Bronchial epithelial cell (primary cell): ENCODE measurements around the gene POU2F3. TPM values are rescaled to one million over a fixed set of nuclear protein-coding genes. Genes with fewer than 3 reads are reported as not detected.

ENCODE experiments used
- DNase-seq: peaks from one replicate; pipeline ENCODE4 v3.0.0-alpha.2; 2010; ENCODE audit warnings: low read depth
- FAIRE-seq: peaks from 2 replicates; lab custom pipeline; 2011; peaks lifted over from hg19 to GRCh38; lab: Jason Lieb, UNC
- H3K27me3 ChIP-seq: 2 replicates; pipeline ENCODE4 v1.5.1; 2011; ENCODE audit warnings: low read length; ENCODE audit not compliant: control insufficient read depth, insufficient read depth
- H3K36me3 ChIP-seq: 2 replicates; pipeline ENCODE4 v1.5.1; 2011; ENCODE audit warnings: low read length; ENCODE audit not compliant: control insufficient read depth, insufficient read depth
- H3K4me3 ChIP-seq: 2 replicates; pipeline ENCODE4 v1.5.1; 2011; ENCODE audit warnings: mild to moderate bottlenecking, low read depth, low read length, control low read depth
- CTCF ChIP-seq: IDR thresholded peaks from 2 replicates; pipeline ENCODE4 v1.5.1; 2011; ENCODE audit warnings: mild to moderate bottlenecking, moderate library complexity, low read length, control low read depth, inconsistent platforms; ENCODE audit not compliant: insufficient read depth, severe bottlenecking
- total RNA-seq: library from RNA; depleted of rRNA; stranded (reverse); fragments of >200 nt; gene quantifications from 2 replicates; pipeline ENCODE4 v1.2.1, GENCODE V29; 2014

The POU2F3 gene
- total RNA-seq, 1 donor from 2014 or later = not detected

- no peak for FAIRE-seq
- DNase-seq = no peak
- no peak for TF ChIP-seq CTCF
Measured at GRCh38 chr11:120298461-120298860, 58.5 kb downstream of the POU2F3 start.

GRCh38 chr11:120302001-120302805 lies 62.3 kb downstream of the POU2F3 start:
- DNase-seq (peak; percentile 61), FAIRE-seq (no peak)
- no peaks in the 10 kb centered on the region for H3K27me3 ChIP-seq
- H3K36me3 ChIP-seq = no peaks in the 10 kb centered on the region
- no peak overlapping the region for H3K4me3 ChIP-seq
- no peak for TF ChIP-seq CTCF

More at GRCh38 chr11:120298461-120298860, 58.5 kb downstream of the POU2F3 start:
- Histone ChIP-seq H3K27me3 (peaks cover 3% of the 10 kb centered on the region), H3K4me3 (no peak overlapping the region), H3K36me3 (no peaks in the 10 kb centered on the region)

- H3K27me3 ChIP-seq = no peaks in the 10 kb centered on the region
- DNase-seq (peak; percentile 77), FAIRE-seq (peak; percentile 43)
- H3K4me3 ChIP-seq = no peak overlapping the region
- peak; percentile 93 for TF ChIP-seq CTCF
- no peaks in the 10 kb centered on the region for H3K36me3 ChIP-seq
Measured at GRCh38 chr11:120303004-120303637, 63.2 kb downstream of the POU2F3 start.

GRCh38 chr11:120304526-120304925 lies 64.6 kb downstream of the POU2F3 start:
- FAIRE-seq = no peak
- peak; percentile 88 for DNase-seq
- no peaks in the 10 kb centered on the region for H3K36me3 ChIP-seq
- no peak overlapping the region for H3K4me3 ChIP-seq
- no peaks in the 10 kb centered on the region for H3K27me3 ChIP-seq
- no peak for TF ChIP-seq CTCF

- no peak for TF ChIP-seq CTCF
- FAIRE-seq (peak; percentile 7), DNase-seq (peak; percentile 78)
- Histone ChIP-seq H3K4me3 (no peak overlapping the region), H3K36me3 (no peaks in the 10 kb centered on the region), H3K27me3 (no peaks in the 10 kb centered on the region)
Measured at GRCh38 chr11:120305286-120305685, 65.3 kb downstream of the POU2F3 start.
